Neural cell (in vitro differentiated cells): ENCODE results near the gene MOB2. TPM values are rescaled to one million over a fixed set of nuclear protein-coding genes. Genes with fewer than 3 reads are reported as not detected.

ENCODE experiments used
- H2AFZ ChIP-seq: fragments of 200-600, 300-800 bp; sonication (generic), shearing (Covaris generic); 2 replicates; pipeline ENCODE4 v1.6.0; 2014; ENCODE audit warnings: low read depth, mild to moderate bottlenecking, antibody characterized with exemption, low read length, moderate library complexity
- H3F3A ChIP-seq: fragments of 200-600 bp; shearing (Covaris generic); 2 replicates; pipeline ENCODE4 v1.6.1; 2016; ENCODE audit warnings: mild to moderate bottlenecking, moderate library complexity, mixed read lengths, antibody characterized with exemption, low read length; ENCODE audit not compliant: insufficient read depth, poor library complexity, severe bottlenecking
- H3K27ac ChIP-seq: fragments of 200-600, 300-800 bp; sonication (generic), shearing (Covaris generic); 2 replicates; pipeline ENCODE4 v1.5.1; 2014; ENCODE audit warnings: mild to moderate bottlenecking, low read length, moderate library complexity
- H3K27me3 ChIP-seq: fragments of 300-800, 200-600 bp; sonication (generic), shearing (Covaris generic); 2 replicates; pipeline ENCODE4 v1.6.0; 2014; ENCODE audit warnings: mild to moderate bottlenecking, low read depth, low read length, moderate library complexity; ENCODE audit not compliant: insufficient read depth
- H3K36me3 ChIP-seq: fragments of 300-800, 200-600 bp; sonication (generic), shearing (Covaris generic); 2 replicates; pipeline ENCODE4 v1.5.1; 2014; ENCODE audit warnings: mild to moderate bottlenecking, antibody characterized with exemption, low read length, moderate library complexity; ENCODE audit not compliant: insufficient read depth
- H3K4me2 ChIP-seq: fragments of 300-800, 200-600 bp; sonication (generic), shearing (Covaris generic); 2 replicates; pipeline ENCODE4 v1.6.0; 2014; ENCODE audit warnings: mild to moderate bottlenecking, low read length
- H3K4me3 ChIP-seq: fragments of 300-800, 200-600 bp; sonication (generic), shearing (Covaris generic); 2 replicates; pipeline ENCODE4 v1.5.1; 2014; ENCODE audit warnings: mild to moderate bottlenecking, low read length, moderate library complexity
- H3K79me2 ChIP-seq: fragments of 200-600 bp; shearing (Covaris generic); replicated peaks from 2 replicates; pipeline ENCODE4 v1.6.0; 2014; ENCODE audit warnings: mild to moderate bottlenecking, low read length, moderate library complexity; ENCODE audit not compliant: insufficient read depth
- H3K9ac ChIP-seq: fragments of 300-800, 200-600 bp; sonication (generic), shearing (Covaris generic); 2 replicates; pipeline ENCODE4 v1.6.1; 2016; ENCODE audit warnings: mild to moderate bottlenecking, low read length, mixed read lengths
- H3K9me2 ChIP-seq: fragments of 200-600 bp; shearing (Covaris generic); 2 replicates; pipeline ENCODE4 v1.6.1; 2016; ENCODE audit warnings: mild to moderate bottlenecking, low read length, mixed read lengths; ENCODE audit not compliant: insufficient read depth
- H3K9me3 ChIP-seq: fragments of 200-600, 300-800 bp; sonication (generic), shearing (Covaris generic); 2 replicates; pipeline ENCODE4 v1.6.1; 2016; ENCODE audit warnings: mild to moderate bottlenecking, mixed run types, low read length, moderate library complexity, mixed read lengths
- H4K20me1 ChIP-seq: fragments of 200-600 bp; shearing (Covaris generic); 2 replicates; pipeline ENCODE4 v1.6.1; 2016; ENCODE audit warnings: mild to moderate bottlenecking, mixed run types; ENCODE audit not compliant: insufficient read depth
- CTCF ChIP-seq: fragments of 450-650 bp; IDR thresholded peaks from 2 replicates; pipeline ENCODE4 v1.5.1; 2014; ENCODE audit warnings: antibody characterized with exemption, mild to moderate bottlenecking, moderate library complexity; ENCODE audit not compliant: poor library complexity, severe bottlenecking
- EP300 ChIP-seq: fragments of 450-650 bp; conservative IDR thresholded peaks from 2 replicates; pipeline ENCODE4 v1.6.1; 2014; ENCODE audit warnings: antibody characterized with exemption, mild to moderate bottlenecking, moderate library complexity; ENCODE audit not compliant: poor library complexity, severe bottlenecking
- EZH2 ChIP-seq: fragments of 200-600, 300-800 bp; shearing (Covaris generic), sonication (generic); IDR thresholded peaks from 2 replicates; pipeline ENCODE4 v1.6.1; 2014; ENCODE audit warnings: antibody characterized with exemption, low read length, borderline replicate concordance, mild to moderate bottlenecking; ENCODE audit not compliant: insufficient read depth, poor library complexity, severe bottlenecking
- MXI1 ChIP-seq: fragments of 450-650 bp; conservative IDR thresholded peaks from 2 replicates; pipeline ENCODE4 v1.6.1; 2014; ENCODE audit warnings: antibody characterized with exemption, mild to moderate bottlenecking; ENCODE audit not compliant: poor library complexity, severe bottlenecking
- POLR2AphosphoS5 ChIP-seq: IDR thresholded peaks from 2 replicates; pipeline ENCODE4 v1.6.1; 2012
- RAD21 ChIP-seq: fragments of 450-650 bp; conservative IDR thresholded peaks from 2 replicates; pipeline ENCODE4 v1.6.1; 2014; ENCODE audit warnings: antibody characterized with exemption, mild to moderate bottlenecking, moderate library complexity
- SMC3 ChIP-seq: fragments of 450-650 bp; conservative IDR thresholded peaks from 2 replicates; pipeline ENCODE4 v1.6.1; 2014; ENCODE audit warnings: antibody characterized with exemption, mild to moderate bottlenecking, moderate library complexity; ENCODE audit not compliant: poor library complexity
- TAF1 ChIP-seq: IDR thresholded peaks from 2 replicates; pipeline ENCODE4 v1.6.1; 2012; ENCODE audit warnings: low read depth
- polyA plus RNA-seq: library from polyadenylated mRNA; depleted of rRNA; stranded (reverse); fragments of >200 nt; gene quantifications from 2 replicates; pipeline ENCODE4 v1.2.3, GENCODE V29; 2014
- TF ChIP-seq, protein P1 (sequence below): IDR thresholded peaks from 2 replicates; pipeline ENCODE4 v1.6.1; 2012; ENCODE audit warnings: borderline replicate concordance

The MOB2 gene
- polyA plus RNA-seq, 1 donor from 2014 or later: 33.2 TPM

- Histone ChIP-seq H3K9me2 (no peaks in the 10 kb centered on the region), H4K20me1 (no peaks in the 10 kb centered on the region), H3K79me2 (no peaks in the 10 kb centered on the region), H2AFZ (no peak overlapping the region), H3K27me3 (no peaks in the 10 kb centered on the region), H3F3A (no peaks in the 10 kb centered on the region), H3K9me3 (no peaks in the 10 kb centered on the region), H3K9ac (no peak overlapping the region), H3K4me2 (no peak overlapping the region), H3K27ac (no peak overlapping the region), H3K4me3 (no peak overlapping the region), H3K36me3 (no peaks in the 10 kb centered on the region)
- TF ChIP-seq POLR2AphosphoS5: no peak
- TF ChIP-seq MXI1: no peak
- TF ChIP-seq, protein P1, sequence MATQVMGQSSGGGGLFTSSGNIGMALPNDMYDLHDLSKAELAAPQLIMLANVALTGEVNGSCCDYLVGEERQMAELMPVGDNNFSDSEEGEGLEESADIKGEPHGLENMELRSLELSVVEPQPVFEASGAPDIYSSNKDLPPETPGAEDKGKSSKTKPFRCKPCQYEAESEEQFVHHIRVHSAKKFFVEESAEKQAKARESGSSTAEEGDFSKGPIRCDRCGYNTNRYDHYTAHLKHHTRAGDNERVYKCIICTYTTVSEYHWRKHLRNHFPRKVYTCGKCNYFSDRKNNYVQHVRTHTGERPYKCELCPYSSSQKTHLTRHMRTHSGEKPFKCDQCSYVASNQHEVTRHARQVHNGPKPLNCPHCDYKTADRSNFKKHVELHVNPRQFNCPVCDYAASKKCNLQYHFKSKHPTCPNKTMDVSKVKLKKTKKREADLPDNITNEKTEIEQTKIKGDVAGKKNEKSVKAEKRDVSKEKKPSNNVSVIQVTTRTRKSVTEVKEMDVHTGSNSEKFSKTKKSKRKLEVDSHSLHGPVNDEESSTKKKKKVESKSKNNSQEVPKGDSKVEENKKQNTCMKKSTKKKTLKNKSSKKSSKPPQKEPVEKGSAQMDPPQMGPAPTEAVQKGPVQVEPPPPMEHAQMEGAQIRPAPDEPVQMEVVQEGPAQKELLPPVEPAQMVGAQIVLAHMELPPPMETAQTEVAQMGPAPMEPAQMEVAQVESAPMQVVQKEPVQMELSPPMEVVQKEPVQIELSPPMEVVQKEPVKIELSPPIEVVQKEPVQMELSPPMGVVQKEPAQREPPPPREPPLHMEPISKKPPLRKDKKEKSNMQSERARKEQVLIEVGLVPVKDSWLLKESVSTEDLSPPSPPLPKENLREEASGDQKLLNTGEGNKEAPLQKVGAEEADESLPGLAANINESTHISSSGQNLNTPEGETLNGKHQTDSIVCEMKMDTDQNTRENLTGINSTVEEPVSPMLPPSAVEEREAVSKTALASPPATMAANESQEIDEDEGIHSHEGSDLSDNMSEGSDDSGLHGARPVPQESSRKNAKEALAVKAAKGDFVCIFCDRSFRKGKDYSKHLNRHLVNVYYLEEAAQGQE: no peak
- TF ChIP-seq TAF1: no peak
- no peak for TF ChIP-seq EZH2
- TF ChIP-seq RAD21: no peak
- no peak for TF ChIP-seq CTCF
- no peak for TF ChIP-seq SMC3
- no peak for TF ChIP-seq EP300
Measured at GRCh38 chr11:1505480-1505879, 18.9 kb upstream of the MOB2 start.

GRCh38 chr11:1504581-1505290, 18.2 kb upstream of the MOB2 start:
- H4K20me1 ChIP-seq: no peaks in the 10 kb centered on the region
- H3K4me2 ChIP-seq: no peak overlapping the region
- no peaks in the 10 kb centered on the region for H3K9me2 ChIP-seq
- H3K4me3 ChIP-seq: no peak overlapping the region
- H3K9ac ChIP-seq: no peak overlapping the region
- H3K36me3 ChIP-seq: no peaks in the 10 kb centered on the region
- H3K79me2 ChIP-seq: no peaks in the 10 kb centered on the region
- no peaks in the 10 kb centered on the region for H3F3A ChIP-seq
- no peaks in the 10 kb centered on the region for H3K27me3 ChIP-seq
- no peak overlapping the region for H2AFZ ChIP-seq
- no peak overlapping the region for H3K27ac ChIP-seq
- no peaks in the 10 kb centered on the region for H3K9me3 ChIP-seq
- no peak for TF ChIP-seq POLR2AphosphoS5
- no peak for TF ChIP-seq MXI1
- no peak for TF ChIP-seq EZH2
- TF ChIP-seq SMC3: no peak
- no peak for TF ChIP-seq CTCF
